ENCODE data around the gene ABHD10.

GRCh38 chr3:111956449-111956848, 22.4 kb upstream of the ABHD10 start:
- TF ChIP-seq, protein P1, sequence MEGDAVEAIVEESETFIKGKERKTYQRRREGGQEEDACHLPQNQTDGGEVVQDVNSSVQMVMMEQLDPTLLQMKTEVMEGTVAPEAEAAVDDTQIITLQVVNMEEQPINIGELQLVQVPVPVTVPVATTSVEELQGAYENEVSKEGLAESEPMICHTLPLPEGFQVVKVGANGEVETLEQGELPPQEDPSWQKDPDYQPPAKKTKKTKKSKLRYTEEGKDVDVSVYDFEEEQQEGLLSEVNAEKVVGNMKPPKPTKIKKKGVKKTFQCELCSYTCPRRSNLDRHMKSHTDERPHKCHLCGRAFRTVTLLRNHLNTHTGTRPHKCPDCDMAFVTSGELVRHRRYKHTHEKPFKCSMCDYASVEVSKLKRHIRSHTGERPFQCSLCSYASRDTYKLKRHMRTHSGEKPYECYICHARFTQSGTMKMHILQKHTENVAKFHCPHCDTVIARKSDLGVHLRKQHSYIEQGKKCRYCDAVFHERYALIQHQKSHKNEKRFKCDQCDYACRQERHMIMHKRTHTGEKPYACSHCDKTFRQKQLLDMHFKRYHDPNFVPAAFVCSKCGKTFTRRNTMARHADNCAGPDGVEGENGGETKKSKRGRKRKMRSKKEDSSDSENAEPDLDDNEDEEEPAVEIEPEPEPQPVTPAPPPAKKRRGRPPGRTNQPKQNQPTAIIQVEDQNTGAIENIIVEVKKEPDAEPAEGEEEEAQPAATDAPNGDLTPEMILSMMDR (IDR thresholded peaks at IDR 0.05; ENCODE audit: low read length) = no peak
- TF ChIP-seq EZH2 (optimal IDR thresholded peaks at IDR 0.05; ENCODE audit: low read depth, low read length) = no peak
- TF ChIP-seq EZH2phosphoT487 (IDR thresholded peaks at IDR 0.05; ENCODE audit: low read length) = no peak
